Endothelial cell of umbilical vein (primary cell): ENCODE results near the gene NOXRED1.

Experiments used
- CTCF ChIP-seq, 2 donors: IDR thresholded peaks; 1 replicate in 1 of 2; 2 replicates in 1 of 2; pipeline ENCODE4 v1.5.1; 2011; ENCODE audit warnings: low read length in 2 of 2, mild to moderate bottlenecking in 2 of 2, moderate library complexity in 2 of 2, control low read depth in 1 of 2, inconsistent platforms in 1 of 2, low read depth in 1 of 2; ENCODE audit not compliant: insufficient read depth in 1 of 2; ENCODE audit errors: extremely low read depth in 1 of 2
- EZH2 ChIP-seq: IDR thresholded peaks from 2 replicates; pipeline ENCODE4 v1.6.1; 2012; ENCODE audit warnings: borderline replicate concordance, low read depth, mild to moderate bottlenecking, moderate library complexity, low read length, inconsistent platforms; ENCODE audit not compliant: severe bottlenecking
- POLR2A ChIP-seq: IDR thresholded peaks from 2 replicates; pipeline ENCODE4 v1.6.1; 2012; ENCODE audit warnings: low read depth, mild to moderate bottlenecking, control low read depth, low read length

DNA sequence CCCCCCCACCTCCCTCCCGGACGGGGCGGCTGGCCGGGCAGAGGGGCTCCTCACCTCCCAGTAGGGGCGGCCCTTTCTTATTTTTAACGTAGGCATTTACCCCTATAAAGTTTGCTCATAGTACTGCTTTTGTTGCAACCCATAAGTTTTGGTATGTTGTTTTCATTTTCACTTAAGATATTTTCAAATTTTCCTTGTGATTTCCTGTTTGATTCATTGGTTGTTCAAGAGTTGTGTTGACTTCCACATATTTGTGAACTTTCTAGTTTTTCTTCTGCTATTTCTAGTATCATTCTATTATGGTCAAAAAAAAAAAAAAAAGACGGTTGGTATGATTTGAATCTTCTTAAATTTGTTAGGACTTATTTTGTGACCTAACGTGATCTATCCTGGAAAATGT, 6.5 kb downstream of the NOXRED1 start:
- TF ChIP-seq EZH2: no peak
- no peak for TF ChIP-seq CTCF (IDR thresholded peaks at IDR 0.05; ENCODE audit: extremely low read depth in 1 of 2, insufficient read depth in 1 of 2, low read depth in 1 of 2, low read length in 2 of 2)
- TF ChIP-seq POLR2A: no peak
